SK-N-SH treated with all-trans-retinoic acid at 6 μM for 48 hours (cell line): Measurements from ENCODE around the gene CRAT.

Experiments used
- ISL1 ChIP-seq: fragments of 250-450 bp; sonication (Bioruptor Pico); IDR thresholded peaks from 2 replicates; pipeline ENCODE4 v2.1.2; 2022; ENCODE audit warnings: mild to moderate bottlenecking, moderate library complexity
- PPARA ChIP-seq: fragments of 250-450 bp; sonication (Bioruptor Pico); IDR thresholded peaks from 2 replicates; pipeline ENCODE4 v1.5.0; 2020; ENCODE audit warnings: mild to moderate bottlenecking, borderline replicate concordance
- RARB ChIP-seq: fragments of 250-450 bp; sonication (Bioruptor Pico); IDR thresholded peaks from 2 replicates; pipeline ENCODE4 v1.8.0; 2021; ENCODE audit warnings: mild to moderate bottlenecking, moderate library complexity
- ZFP3 ChIP-seq: fragments of 250-450 bp; sonication (Bioruptor Pico); IDR thresholded peaks from 2 replicates; pipeline ENCODE4 v1.5.0; 2020; ENCODE audit warnings: mild to moderate bottlenecking, moderate library complexity
- ZNF8 ChIP-seq: fragments of 450-650 bp; formaldehyde crosslinking; IDR thresholded peaks from 2 replicates; pipeline ENCODE4 v1.5.0; 2020; ENCODE audit warnings: mild to moderate bottlenecking, moderate library complexity

GRCh38 chr9:129100383-129101169, 10.0 kb downstream of the CRAT start:
- TF ChIP-seq ZFP3 (CRISPR knock-in tag) (no peak), ZNF8 (CRISPR knock-in tag) (no peak), RARB (no peak), ISL1 (no peak), PPARA (CRISPR knock-in tag) (no peak)
